ENCODE results near the gene MYORG.

Gene MYORG

DNA sequence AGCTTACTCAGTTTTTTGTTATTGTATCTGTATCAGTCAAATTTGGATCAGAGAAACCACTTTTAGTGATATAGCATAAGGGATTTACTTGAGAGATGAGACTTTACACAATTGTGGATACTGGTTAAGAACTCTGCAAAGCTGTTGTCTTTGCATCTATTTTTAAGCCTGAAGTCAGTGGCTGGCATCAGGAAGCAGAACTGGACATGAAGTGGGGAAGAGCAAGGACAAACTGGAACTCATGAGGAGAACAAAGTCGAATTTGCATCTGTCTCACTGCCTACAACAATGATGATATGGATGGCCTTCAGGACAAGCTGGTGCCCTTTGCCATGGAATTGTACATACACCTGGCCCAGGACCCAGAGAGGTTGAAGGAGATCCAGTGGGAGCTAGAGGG is 15.8 kb upstream of the MYORG start:
- Histone ChIP-seq H3K18ac (ENCODE audit: low read length) (no peak overlapping the region), H2BK5ac (ENCODE audit: low read length) (no peak overlapping the region), H2BK15ac (replicated peaks; ENCODE audit: low read depth) (no peak overlapping the region), H3K56ac (ENCODE audit: low read length) (no peak overlapping the region), H3K36me3 (ENCODE audit: control insufficient read depth, insufficient read depth, low read length) (no peaks in the 10 kb centered on the region), H4K5ac (ENCODE audit: low read length) (no peak overlapping the region), H3K27me3 (ENCODE audit: insufficient read depth, low read length, poor library complexity) (no peaks in the 10 kb centered on the region), H3K4me3 (ENCODE audit: low read length) (no peak overlapping the region), H3K4me2 (ENCODE audit: low read length) (no peak overlapping the region), H3K9ac (ENCODE audit: low read length) (no peak overlapping the region), H3K79me2 (ENCODE audit: control insufficient read depth, insufficient read depth, low read length) (no peaks in the 10 kb centered on the region), H2BK120ac (ENCODE audit: low read depth, low read length) (no peak overlapping the region), H3K79me1 (ENCODE audit: low read length) (no peaks in the 10 kb centered on the region), H3K4ac (ENCODE audit: low read depth, low read length) (no peak overlapping the region), H3K23ac (ENCODE audit: low read length) (no peak overlapping the region), H3K4me1 (ENCODE audit: control insufficient read depth, low read depth, low read length) (no peaks in the 10 kb centered on the region), H4K8ac (ENCODE audit: low read depth, low read length) (no peak overlapping the region), H3K27ac (ENCODE audit: low read depth, low read length) (no peak overlapping the region), H2AK5ac (ENCODE audit: low read length) (no peak overlapping the region)
- no peak for DNase-seq
- no CpG with 5 or more reads among the region's 1 CpG for WGBS (ENCODE audit: extremely low coverage, insufficient coverage, low lambda C conversion rate)

- H3K79me1 ChIP-seq (ENCODE audit: low read length), result no peaks in the 10 kb centered on the region
- no peaks in the 10 kb centered on the region for H3K36me3 ChIP-seq (ENCODE audit: control insufficient read depth, insufficient read depth, low read length)
- no peak overlapping the region for H4K8ac ChIP-seq (ENCODE audit: low read depth, low read length)
- no peak overlapping the region for H2BK120ac ChIP-seq (ENCODE audit: low read depth, low read length)
- H3K23ac ChIP-seq (ENCODE audit: low read length), result no peak overlapping the region
- no peak overlapping the region for H2BK5ac ChIP-seq (ENCODE audit: low read length)
- H3K56ac ChIP-seq (ENCODE audit: low read length), result no peak overlapping the region
- no peak overlapping the region for H3K18ac ChIP-seq (ENCODE audit: low read length)
- no peaks in the 10 kb centered on the region for H3K4me1 ChIP-seq (ENCODE audit: control insufficient read depth, low read depth, low read length)
- H2AK5ac ChIP-seq (ENCODE audit: low read length), result no peak overlapping the region
- H3K4ac ChIP-seq (ENCODE audit: low read depth, low read length), result no peak overlapping the region
- no peak overlapping the region for H3K9ac ChIP-seq (ENCODE audit: low read length)
- WGBS (ENCODE audit: extremely low coverage, insufficient coverage, low lambda C conversion rate), result no CpG with 5 or more reads among the region's 4 CpGs
- H3K27ac ChIP-seq (ENCODE audit: low read depth, low read length), result no peak overlapping the region
- H3K4me3 ChIP-seq (ENCODE audit: low read length), result no peak overlapping the region
- no peak for DNase-seq
- H4K5ac ChIP-seq (ENCODE audit: low read length), result no peak overlapping the region
- no peak overlapping the region for H3K4me2 ChIP-seq (ENCODE audit: low read length)
- H2BK15ac ChIP-seq (replicated peaks; ENCODE audit: low read depth), result no peak overlapping the region
- H3K27me3 ChIP-seq (ENCODE audit: insufficient read depth, low read length, poor library complexity), result no peaks in the 10 kb centered on the region
- H3K79me2 ChIP-seq (ENCODE audit: control insufficient read depth, insufficient read depth, low read length), result no peaks in the 10 kb centered on the region
Measured at GRCh38 chr9:34387239-34387638, 10.5 kb upstream of the MYORG start.

DNA sequence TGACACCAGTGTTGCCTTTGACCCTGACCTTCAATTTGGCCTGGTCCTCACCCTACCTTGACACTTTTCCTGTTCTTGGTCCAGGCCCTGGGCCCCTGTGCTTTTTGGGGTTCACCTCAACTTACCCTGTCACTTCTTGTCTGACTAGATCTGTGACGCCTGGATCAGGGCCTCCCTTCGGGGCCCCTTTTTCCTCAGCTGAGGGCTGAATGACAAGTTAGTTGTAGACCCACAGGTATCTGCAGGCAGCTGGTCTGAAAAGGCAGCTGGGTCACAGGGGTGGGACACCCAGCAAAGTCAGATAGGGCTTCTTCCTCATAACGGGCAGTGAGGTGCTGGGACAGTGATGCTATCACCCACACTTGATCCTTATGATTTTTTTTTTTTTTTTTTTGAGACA is 10.0 kb upstream of the MYORG start:
- H2BK5ac ChIP-seq (ENCODE audit: low read length), result no peak overlapping the region
- no peak overlapping the region for H3K27ac ChIP-seq (ENCODE audit: low read depth, low read length)
- no peaks in the 10 kb centered on the region for H3K79me2 ChIP-seq (ENCODE audit: control insufficient read depth, insufficient read depth, low read length)
- no peak overlapping the region for H2BK15ac ChIP-seq (replicated peaks; ENCODE audit: low read depth)
- H3K23ac ChIP-seq (ENCODE audit: low read length), result no peak overlapping the region
- H2AK5ac ChIP-seq (ENCODE audit: low read length), result no peak overlapping the region
- no peak overlapping the region for H4K8ac ChIP-seq (ENCODE audit: low read depth, low read length)
- no peak overlapping the region for H3K56ac ChIP-seq (ENCODE audit: low read length)
- no peak overlapping the region for H3K4ac ChIP-seq (ENCODE audit: low read depth, low read length)
- no peak overlapping the region for H3K18ac ChIP-seq (ENCODE audit: low read length)
- DNase-seq, result no peak
- no CpG with 5 or more reads among the region's 3 CpGs for WGBS (ENCODE audit: extremely low coverage, insufficient coverage, low lambda C conversion rate)
- H4K5ac ChIP-seq (ENCODE audit: low read length), result no peak overlapping the region
- no peak overlapping the region for H3K4me2 ChIP-seq (ENCODE audit: low read length)
- no peaks in the 10 kb centered on the region for H3K36me3 ChIP-seq (ENCODE audit: control insufficient read depth, insufficient read depth, low read length)
- H3K4me3 ChIP-seq (ENCODE audit: low read length), result no peak overlapping the region
- H3K9ac ChIP-seq (ENCODE audit: low read length), result no peak overlapping the region
- no peak overlapping the region for H2BK120ac ChIP-seq (ENCODE audit: low read depth, low read length)
- H3K4me1 ChIP-seq (ENCODE audit: control insufficient read depth, low read depth, low read length), result no peaks in the 10 kb centered on the region
- no peaks in the 10 kb centered on the region for H3K79me1 ChIP-seq (ENCODE audit: low read length)
- peaks cover 3% of the 10 kb centered on the region for H3K27me3 ChIP-seq (ENCODE audit: insufficient read depth, low read length, poor library complexity)

DNA sequence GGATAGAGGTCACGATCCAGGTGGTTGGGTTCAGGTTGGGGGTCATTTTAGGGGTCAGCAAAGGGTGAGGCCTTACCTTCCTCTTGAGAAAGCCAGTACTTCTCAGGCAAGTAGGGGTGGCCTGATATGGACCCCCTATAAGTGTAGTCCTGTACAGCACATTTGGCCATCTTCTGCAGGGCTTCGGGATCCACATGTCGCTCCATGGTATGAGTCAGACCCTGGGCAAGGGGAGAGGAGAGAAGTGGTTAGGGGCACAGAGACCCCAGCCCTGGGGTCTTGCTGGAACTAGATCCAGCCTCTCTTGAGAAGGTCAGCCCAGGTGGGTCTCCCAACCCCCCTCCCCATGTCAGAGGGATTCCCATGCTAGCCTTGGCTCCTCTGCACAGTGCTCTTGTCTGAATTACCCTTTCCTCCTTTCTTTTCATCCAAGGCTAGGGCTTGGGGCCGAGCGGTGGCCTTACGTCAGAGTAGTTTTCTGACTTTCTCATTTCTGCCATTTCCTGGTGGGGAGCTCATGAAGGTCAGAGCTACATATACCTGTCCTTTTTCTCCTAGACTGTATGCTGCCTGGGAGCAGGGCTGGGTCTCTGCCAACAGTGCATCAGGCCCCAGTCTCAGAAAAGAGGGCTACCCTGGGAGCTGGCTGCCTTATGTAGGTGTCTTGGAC is 9.0 kb upstream of the MYORG start:
- Histone ChIP-seq H3K4ac (ENCODE audit: low read depth, low read length) (no peak overlapping the region), H2BK120ac (ENCODE audit: low read depth, low read length) (no peak overlapping the region), H2BK5ac (ENCODE audit: low read length) (no peak overlapping the region), H3K27me3 (ENCODE audit: insufficient read depth, low read length, poor library complexity) (peaks cover 3% of the 10 kb centered on the region), H3K18ac (ENCODE audit: low read length) (no peak overlapping the region), H3K56ac (ENCODE audit: low read length) (no peak overlapping the region), H3K4me3 (ENCODE audit: low read length) (no peak overlapping the region), H3K79me1 (ENCODE audit: low read length) (no peaks in the 10 kb centered on the region), H3K36me3 (ENCODE audit: control insufficient read depth, insufficient read depth, low read length) (no peaks in the 10 kb centered on the region), H3K23ac (ENCODE audit: low read length) (no peak overlapping the region), H3K27ac (ENCODE audit: low read depth, low read length) (no peak overlapping the region), H2AK5ac (ENCODE audit: low read length) (no peak overlapping the region), H3K9ac (ENCODE audit: low read length) (no peak overlapping the region), H3K4me1 (ENCODE audit: control insufficient read depth, low read depth, low read length) (no peaks in the 10 kb centered on the region), H4K8ac (ENCODE audit: low read depth, low read length) (no peak overlapping the region), H2BK15ac (replicated peaks; ENCODE audit: low read depth) (no peak overlapping the region), H3K79me2 (ENCODE audit: control insufficient read depth, insufficient read depth, low read length) (no peaks in the 10 kb centered on the region), H3K4me2 (ENCODE audit: low read length) (no peak overlapping the region), H4K5ac (ENCODE audit: low read length) (no peak overlapping the region)
- no peak for DNase-seq
- no CpG with 5 or more reads among the region's 6 CpGs for WGBS (ENCODE audit: extremely low coverage, insufficient coverage, low lambda C conversion rate)

DNA sequence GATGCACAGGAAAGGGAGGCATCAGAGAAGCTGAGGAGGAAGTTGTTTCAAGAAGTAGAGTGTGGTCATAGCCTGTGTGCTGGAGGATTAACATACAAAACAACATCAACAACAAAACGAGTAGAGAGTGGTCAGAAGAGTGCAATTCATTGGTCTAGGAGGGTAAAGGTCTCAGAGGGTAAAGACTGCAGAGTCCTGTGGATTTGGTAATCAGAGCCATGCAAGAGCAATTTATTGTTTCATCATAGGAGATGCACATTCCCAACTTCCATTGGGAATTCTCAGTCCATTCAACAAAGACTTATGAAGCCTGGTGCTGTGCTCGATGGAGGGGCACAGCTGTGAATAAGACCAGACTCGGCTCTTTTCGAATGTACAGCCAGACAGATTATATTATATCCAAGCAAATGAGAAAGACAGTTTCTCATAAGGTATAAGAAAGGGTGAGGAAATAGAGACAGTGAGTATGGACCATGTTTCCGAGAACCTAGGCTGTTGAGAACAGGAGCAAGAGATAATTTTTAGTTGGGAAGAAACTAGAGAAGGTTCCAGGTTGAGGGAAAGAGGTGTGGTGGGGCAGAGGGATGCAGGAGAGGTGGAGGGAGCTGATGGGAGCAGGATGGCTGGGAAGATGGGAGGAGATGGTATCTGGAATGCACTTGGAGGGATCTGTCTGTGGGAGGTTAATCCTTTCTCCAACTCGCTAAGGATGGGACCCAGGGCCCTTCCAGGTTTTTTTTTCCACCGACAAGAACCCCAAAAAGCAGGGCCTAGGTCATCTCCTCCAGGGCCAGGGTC is 7.9 kb upstream of the MYORG start:
- Histone ChIP-seq H3K27me3 (ENCODE audit: insufficient read depth, low read length, poor library complexity) (peaks cover 3% of the 10 kb centered on the region), H3K4me1 (ENCODE audit: control insufficient read depth, low read depth, low read length) (peaks cover 7% of the 10 kb centered on the region), H2BK120ac (ENCODE audit: low read depth, low read length) (no peak overlapping the region), H2BK15ac (replicated peaks; ENCODE audit: low read depth) (no peak overlapping the region), H4K5ac (ENCODE audit: low read length) (no peak overlapping the region), H3K36me3 (ENCODE audit: control insufficient read depth, insufficient read depth, low read length) (no peaks in the 10 kb centered on the region), H3K4ac (ENCODE audit: low read depth, low read length) (no peak overlapping the region), H3K9ac (ENCODE audit: low read length) (no peak overlapping the region), H2BK5ac (ENCODE audit: low read length) (no peak overlapping the region), H4K8ac (ENCODE audit: low read depth, low read length) (no peak overlapping the region), H3K4me3 (ENCODE audit: low read length) (no peak overlapping the region), H3K79me1 (ENCODE audit: low read length) (no peaks in the 10 kb centered on the region), H3K23ac (ENCODE audit: low read length) (no peak overlapping the region), H3K18ac (ENCODE audit: low read length) (no peak overlapping the region), H3K56ac (ENCODE audit: low read length) (no peak overlapping the region), H3K27ac (ENCODE audit: low read depth, low read length) (no peak overlapping the region), H3K79me2 (ENCODE audit: control insufficient read depth, insufficient read depth, low read length) (no peaks in the 10 kb centered on the region), H3K4me2 (ENCODE audit: low read length) (no peak overlapping the region), H2AK5ac (ENCODE audit: low read length) (no peak overlapping the region)
- WGBS (ENCODE audit: extremely low coverage, insufficient coverage, low lambda C conversion rate), result no CpG with 5 or more reads among the region's 7 CpGs
- no peak for DNase-seq
